ENCODE measurements around the gene HARBI1.

The HARBI1 gene

DNA sequence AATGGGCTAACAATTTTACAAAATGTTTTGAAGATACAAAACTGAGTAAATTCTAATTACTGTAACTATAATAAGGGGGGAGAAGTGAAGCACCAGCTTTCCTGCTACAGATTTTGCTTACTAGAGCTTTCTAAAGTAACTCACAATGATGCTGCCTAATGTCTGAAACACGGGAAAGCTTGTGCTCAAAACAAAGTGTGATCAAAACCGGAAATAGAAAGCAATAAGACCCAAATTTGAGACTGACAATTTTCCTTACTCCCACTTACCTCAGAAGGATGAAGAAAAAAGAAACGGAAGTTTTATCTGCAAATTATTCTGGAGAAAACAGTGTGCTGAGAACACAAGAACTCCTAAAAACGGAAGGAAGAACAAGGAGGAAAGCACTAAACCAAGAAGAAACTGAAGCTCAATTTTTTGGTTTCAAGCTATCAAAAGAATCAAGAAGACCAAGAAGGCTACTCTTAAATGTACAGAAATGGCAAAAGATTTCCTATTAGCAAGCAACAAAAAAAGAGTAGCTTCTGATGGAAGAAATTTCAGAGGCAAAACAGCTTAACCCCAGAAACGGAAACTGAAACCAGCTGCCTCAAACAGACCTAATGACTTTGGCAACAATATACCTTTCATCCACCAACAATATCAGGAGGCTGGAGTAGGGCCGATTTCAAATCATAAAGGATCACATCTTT, 56.6 kb downstream of the HARBI1 start:
- Histone ChIP-seq H3K9me3 (ENCODE audit: insufficient read depth, low read depth, low read length) (no peaks in the 10 kb centered on the region), H3F3A (ENCODE audit: low read depth) (no peaks in the 10 kb centered on the region), H3K9ac (ENCODE audit: low read depth, low read length, poor library complexity, severe bottlenecking) (peak overlapping the region; percentile 73), H3K36me3 (ENCODE audit: insufficient read depth, low read length) (no peaks in the 10 kb centered on the region), H4K20me1 (ENCODE audit: insufficient read depth, low read length, poor library complexity, severe bottlenecking) (peaks cover 17% of the 10 kb centered on the region), H2AFZ (ENCODE audit: low read length) (peak overlapping the region; percentile 78; the same call in 1 of the 2 replicates), H3K9me2 (replicated peaks; ENCODE audit: low read depth, low read length) (no peaks in the 10 kb centered on the region), H3K4me1 (ENCODE audit: insufficient read depth, low read length, poor library complexity, severe bottlenecking) (peaks cover 23% of the 10 kb centered on the region), H3K4me2 (ENCODE audit: low read depth, low read length, poor library complexity, severe bottlenecking) (peak overlapping the region; percentile 87), H3K4me3 (ENCODE audit: low read length, poor library complexity, severe bottlenecking) (peak overlapping the region; percentile 76), H3K27me3 (ENCODE audit: insufficient read depth, low read length, poor library complexity, severe bottlenecking) (no peaks in the 10 kb centered on the region), H3K79me2 (ENCODE audit: insufficient read depth, low read length) (peaks cover 85% of the 10 kb centered on the region)
- TF ChIP-seq EZH2phosphoT487 (IDR thresholded peaks at IDR 0.05; ENCODE audit: borderline replicate concordance) = no peak
- TF ChIP-seq, protein P1, sequence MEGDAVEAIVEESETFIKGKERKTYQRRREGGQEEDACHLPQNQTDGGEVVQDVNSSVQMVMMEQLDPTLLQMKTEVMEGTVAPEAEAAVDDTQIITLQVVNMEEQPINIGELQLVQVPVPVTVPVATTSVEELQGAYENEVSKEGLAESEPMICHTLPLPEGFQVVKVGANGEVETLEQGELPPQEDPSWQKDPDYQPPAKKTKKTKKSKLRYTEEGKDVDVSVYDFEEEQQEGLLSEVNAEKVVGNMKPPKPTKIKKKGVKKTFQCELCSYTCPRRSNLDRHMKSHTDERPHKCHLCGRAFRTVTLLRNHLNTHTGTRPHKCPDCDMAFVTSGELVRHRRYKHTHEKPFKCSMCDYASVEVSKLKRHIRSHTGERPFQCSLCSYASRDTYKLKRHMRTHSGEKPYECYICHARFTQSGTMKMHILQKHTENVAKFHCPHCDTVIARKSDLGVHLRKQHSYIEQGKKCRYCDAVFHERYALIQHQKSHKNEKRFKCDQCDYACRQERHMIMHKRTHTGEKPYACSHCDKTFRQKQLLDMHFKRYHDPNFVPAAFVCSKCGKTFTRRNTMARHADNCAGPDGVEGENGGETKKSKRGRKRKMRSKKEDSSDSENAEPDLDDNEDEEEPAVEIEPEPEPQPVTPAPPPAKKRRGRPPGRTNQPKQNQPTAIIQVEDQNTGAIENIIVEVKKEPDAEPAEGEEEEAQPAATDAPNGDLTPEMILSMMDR (conservative IDR thresholded peaks at IDR 0.05; ENCODE audit: low read length) = no peak

DNA sequence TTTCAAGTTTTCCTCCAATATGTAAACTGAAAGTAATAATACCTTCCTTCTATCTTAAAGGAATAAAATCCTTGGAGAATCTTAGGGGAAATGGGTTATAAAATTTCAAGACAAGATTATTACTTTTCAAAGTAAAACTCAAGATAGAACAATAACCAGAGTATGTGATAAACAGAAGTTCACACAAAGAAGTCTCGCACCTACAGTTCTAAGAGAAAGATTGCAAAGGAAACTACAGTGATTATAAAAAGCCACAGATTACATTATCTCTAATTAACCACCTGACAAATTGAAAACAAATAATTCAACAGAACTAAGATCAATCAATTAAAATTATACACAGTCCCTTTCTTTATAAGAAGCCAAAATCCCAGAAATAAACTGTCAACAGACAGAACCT, 57.2 kb downstream of the HARBI1 start:
- Histone ChIP-seq H2AFZ (ENCODE audit: low read length) (no peak overlapping the region), H3K36me3 (ENCODE audit: insufficient read depth, low read length) (no peaks in the 10 kb centered on the region), H3K9me3 (ENCODE audit: insufficient read depth, low read depth, low read length) (no peaks in the 10 kb centered on the region), H3F3A (ENCODE audit: low read depth) (no peaks in the 10 kb centered on the region), H3K4me3 (ENCODE audit: low read length, poor library complexity, severe bottlenecking) (peak overlapping the region; percentile 76), H3K4me1 (ENCODE audit: insufficient read depth, low read length, poor library complexity, severe bottlenecking) (peaks cover 29% of the 10 kb centered on the region), H3K27me3 (ENCODE audit: insufficient read depth, low read length, poor library complexity, severe bottlenecking) (no peaks in the 10 kb centered on the region), H3K9ac (ENCODE audit: low read depth, low read length, poor library complexity, severe bottlenecking) (peak overlapping the region; percentile 73), H3K9me2 (replicated peaks; ENCODE audit: low read depth, low read length) (no peaks in the 10 kb centered on the region), H3K4me2 (ENCODE audit: low read depth, low read length, poor library complexity, severe bottlenecking) (peak overlapping the region; percentile 87), H3K79me2 (ENCODE audit: insufficient read depth, low read length) (peaks cover 85% of the 10 kb centered on the region), H4K20me1 (ENCODE audit: insufficient read depth, low read length, poor library complexity, severe bottlenecking) (peaks cover 20% of the 10 kb centered on the region)
- TF ChIP-seq, protein P1 (conservative IDR thresholded peaks at IDR 0.05; ENCODE audit: low read length) = no peak
- no peak for TF ChIP-seq EZH2phosphoT487 (IDR thresholded peaks at IDR 0.05; ENCODE audit: borderline replicate concordance)

DNA sequence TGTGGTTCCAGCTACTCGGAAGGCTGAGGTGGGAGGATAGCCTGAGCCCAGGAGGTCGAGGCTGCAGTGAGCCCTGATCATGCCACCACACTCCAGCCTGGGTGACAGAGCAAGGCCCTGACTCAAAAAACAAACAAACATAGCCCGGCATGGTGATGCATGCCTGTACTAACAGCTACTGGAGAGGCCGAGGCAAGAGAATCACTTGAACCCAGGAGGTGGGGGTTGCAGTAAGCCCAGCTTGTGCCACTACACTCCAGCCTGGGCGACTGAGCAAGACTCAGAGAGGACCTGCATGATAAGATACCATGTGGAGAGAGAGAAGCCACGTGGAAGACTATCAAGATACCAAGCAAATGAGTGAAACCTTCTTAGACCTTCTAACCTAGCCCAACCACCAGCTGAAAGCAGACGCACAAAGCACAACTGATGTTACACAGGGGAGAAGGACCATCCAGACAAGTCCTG, 59.3 kb downstream of the HARBI1 start:
- no peak for TF ChIP-seq EZH2phosphoT487 (IDR thresholded peaks at IDR 0.05; ENCODE audit: borderline replicate concordance)
- TF ChIP-seq, protein P1 (conservative IDR thresholded peaks at IDR 0.05; ENCODE audit: low read length) = no peak
- H3K36me3 ChIP-seq (ENCODE audit: insufficient read depth, low read length) = no peaks in the 10 kb centered on the region
- no peaks in the 10 kb centered on the region for H3F3A ChIP-seq (ENCODE audit: low read depth)
- H3K4me3 ChIP-seq (ENCODE audit: low read length, poor library complexity, severe bottlenecking) = no peak overlapping the region
- no peak overlapping the region for H2AFZ ChIP-seq (ENCODE audit: low read length)
- H3K27me3 ChIP-seq (ENCODE audit: insufficient read depth, low read length, poor library complexity, severe bottlenecking) = no peaks in the 10 kb centered on the region
- no peak overlapping the region for H3K4me2 ChIP-seq (ENCODE audit: low read depth, low read length, poor library complexity, severe bottlenecking)
- no peak overlapping the region for H3K9ac ChIP-seq (ENCODE audit: low read depth, low read length, poor library complexity, severe bottlenecking)
- H4K20me1 ChIP-seq (ENCODE audit: insufficient read depth, low read length, poor library complexity, severe bottlenecking) = peaks cover 29% of the 10 kb centered on the region
- peaks cover 87% of the 10 kb centered on the region for H3K79me2 ChIP-seq (ENCODE audit: insufficient read depth, low read length)
- H3K9me2 ChIP-seq (replicated peaks; ENCODE audit: low read depth, low read length) = no peaks in the 10 kb centered on the region
- no peaks in the 10 kb centered on the region for H3K9me3 ChIP-seq (ENCODE audit: insufficient read depth, low read depth, low read length)
- peaks cover 45% of the 10 kb centered on the region for H3K4me1 ChIP-seq (ENCODE audit: insufficient read depth, low read length, poor library complexity, severe bottlenecking)
